GM19035 (cell line): ENCODE results near the gene PC.

Experiments used
- ATAC-seq: cut with Tn5 transposase; IDR thresholded peaks from one replicate; pipeline ENCODE4 v1.9.1; 2021; ENCODE audit not compliant: unreplicated experiment

PC gene

GRCh38 chr11:66885469-66885868, 72.7 kb downstream of the PC start:
- no peak for ATAC-seq

GRCh38 chr11:66884443-66884842, 73.7 kb downstream of the PC start:
- ATAC-seq: no peak

- ATAC-seq: no peak
Observed at GRCh38 chr11:66883016-66883965, 74.9 kb downstream of the PC start.

GRCh38 chr11:66882561-66883015, 75.6 kb downstream of the PC start:
- no peak for ATAC-seq

- ATAC-seq: no peak
Observed at GRCh38 chr11:66881927-66882452, 76.2 kb downstream of the PC start.

GRCh38 chr11:66881451-66881835, 76.7 kb downstream of the PC start:
- ATAC-seq: no peak

GRCh38 chr11:66880496-66881450, 77.4 kb downstream of the PC start:
- ATAC-seq: no peak

- no peak for ATAC-seq
Observed at GRCh38 chr11:66879999-66880398, 78.2 kb downstream of the PC start.

GRCh38 chr11:66879583-66879982, 78.6 kb downstream of the PC start:
- no peak for ATAC-seq

- no peak for ATAC-seq
Observed at GRCh38 chr11:66879000-66879399, 79.2 kb downstream of the PC start.

GRCh38 chr11:66878474-66878873, 79.7 kb downstream of the PC start:
- ATAC-seq: no peak

- no peak for ATAC-seq
Observed at GRCh38 chr11:66877588-66878385, 80.4 kb downstream of the PC start.

GRCh38 chr11:66875378-66875777, 82.8 kb downstream of the PC start:
- no peak for ATAC-seq

GRCh38 chr11:66874232-66874631, 84.0 kb downstream of the PC start:
- ATAC-seq: no peak

- ATAC-seq: no peak
Observed at GRCh38 chr11:66871521-66871901, 86.7 kb downstream of the PC start.

GRCh38 chr11:66870616-66871520, 87.3 kb downstream of the PC start:
- ATAC-seq: no peak

- no peak for ATAC-seq
Observed at GRCh38 chr11:66870131-66870530, 88.1 kb downstream of the PC start.

- no peak for ATAC-seq
Observed at GRCh38 chr11:66869567-66869870, 88.7 kb downstream of the PC start.

- ATAC-seq: peak; percentile 81
Observed at GRCh38 chr11:66868726-66869566, 89.2 kb downstream of the PC start.
